Tibial nerve (tissue), 4 donors: ENCODE data around the gene CACNA1A.

Source experiments
- EP300 ChIP-seq, 2 donors: sonication (generic); formaldehyde crosslinking; IDR thresholded peaks; one replicate each; pipeline ENCODE4 v1.6.1; 2017; ENCODE audit warnings: antibody characterized with exemption in 2 of 2, mild to moderate bottlenecking in 1 of 2
- POLR2A ChIP-seq, 2 donors: fragments of 450-650 bp; IDR thresholded peaks; one replicate each; pipeline ENCODE4 v1.6.1; 2017; ENCODE audit warnings: antibody characterized with exemption in 2 of 2, mild to moderate bottlenecking in 2 of 2, moderate library complexity in 2 of 2
- TF ChIP-seq, protein P1 (sequence below), 5 experiments: fragments of 200-600 bp in 3 of 5; fragments of 450-650 bp in 2 of 5; sonication (generic) in 3 of 5; IDR thresholded peaks; one replicate each; pipeline ENCODE4 v1.5.1; 2016 to 2019; ENCODE audit warnings: antibody characterized with exemption in 5 of 5, mild to moderate bottlenecking in 3 of 5, moderate library complexity in 2 of 5

DNA sequence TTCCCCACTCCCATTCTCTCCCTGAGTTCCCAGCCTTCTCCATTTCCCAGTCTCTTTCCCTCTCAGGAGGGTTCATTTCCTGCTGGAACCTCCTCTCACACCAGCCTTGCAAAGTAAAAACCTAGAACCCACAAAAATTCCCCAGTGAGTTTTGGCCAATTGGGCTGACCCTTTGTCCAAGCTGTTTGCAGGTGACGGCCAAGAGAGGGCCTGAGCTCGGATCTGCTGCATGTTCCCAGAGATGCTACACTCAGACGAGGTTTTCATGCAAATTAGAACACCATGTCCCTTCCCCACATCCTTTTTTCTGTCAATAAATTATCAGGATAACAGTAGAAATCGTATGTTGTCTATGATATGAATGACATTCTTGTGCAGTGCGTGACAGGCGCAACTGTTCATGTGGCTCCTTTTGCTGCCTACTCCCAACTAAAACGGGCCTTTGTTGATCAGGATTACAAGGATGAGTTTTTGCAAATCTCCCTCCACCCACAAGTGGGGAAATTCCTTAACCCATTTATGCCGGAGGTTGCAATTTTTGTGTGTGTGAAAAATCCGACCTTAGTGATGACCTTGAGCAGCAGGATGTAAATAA lies 149.5 kb downstream of the CACNA1A start:
- TF ChIP-seq, protein P1, sequence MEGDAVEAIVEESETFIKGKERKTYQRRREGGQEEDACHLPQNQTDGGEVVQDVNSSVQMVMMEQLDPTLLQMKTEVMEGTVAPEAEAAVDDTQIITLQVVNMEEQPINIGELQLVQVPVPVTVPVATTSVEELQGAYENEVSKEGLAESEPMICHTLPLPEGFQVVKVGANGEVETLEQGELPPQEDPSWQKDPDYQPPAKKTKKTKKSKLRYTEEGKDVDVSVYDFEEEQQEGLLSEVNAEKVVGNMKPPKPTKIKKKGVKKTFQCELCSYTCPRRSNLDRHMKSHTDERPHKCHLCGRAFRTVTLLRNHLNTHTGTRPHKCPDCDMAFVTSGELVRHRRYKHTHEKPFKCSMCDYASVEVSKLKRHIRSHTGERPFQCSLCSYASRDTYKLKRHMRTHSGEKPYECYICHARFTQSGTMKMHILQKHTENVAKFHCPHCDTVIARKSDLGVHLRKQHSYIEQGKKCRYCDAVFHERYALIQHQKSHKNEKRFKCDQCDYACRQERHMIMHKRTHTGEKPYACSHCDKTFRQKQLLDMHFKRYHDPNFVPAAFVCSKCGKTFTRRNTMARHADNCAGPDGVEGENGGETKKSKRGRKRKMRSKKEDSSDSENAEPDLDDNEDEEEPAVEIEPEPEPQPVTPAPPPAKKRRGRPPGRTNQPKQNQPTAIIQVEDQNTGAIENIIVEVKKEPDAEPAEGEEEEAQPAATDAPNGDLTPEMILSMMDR (IDR thresholded peaks at IDR 0.05): no peak
- no peak for TF ChIP-seq POLR2A (IDR thresholded peaks at IDR 0.05)
- no peak for TF ChIP-seq EP300 (IDR thresholded peaks at IDR 0.05)
